ENCODE data around the gene SPATA2L. TPM values are rescaled to one million over a fixed set of nuclear protein-coding genes. Genes with fewer than 3 reads are reported as not detected.
A peak's percentile ranks its signal among the peaks of the same experiment; 100 is the strongest.

The SPATA2L gene
- total and polyA plus RNA-seq, 2 of the 13 experiments (the other 11 are each of a cell fraction or from before 2014, with no cell fraction given) = 9.1 to 20.7 TPM

- no peak for TF ChIP-seq CREBL2 (CRISPR knock-in tag; IDR thresholded peaks at IDR 0.05; ENCODE audit: borderline replicate concordance)
- TF ChIP-seq, protein P1, sequence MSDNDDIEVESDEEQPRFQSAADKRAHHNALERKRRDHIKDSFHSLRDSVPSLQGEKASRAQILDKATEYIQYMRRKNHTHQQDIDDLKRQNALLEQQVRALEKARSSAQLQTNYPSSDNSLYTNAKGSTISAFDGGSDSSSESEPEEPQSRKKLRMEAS (IDR thresholded peaks at IDR 0.05) = peak; percentile 61; the same call in 1 of the 2 replicates
- TF ChIP-seq FUBP1 (CRISPR knock-in tag; IDR thresholded peaks at IDR 0.05; ENCODE audit: borderline replicate concordance) = no peak
- no peak for TF ChIP-seq PRPF4 (IDR thresholded peaks at IDR 0.05; ENCODE audit: low read depth, low read length, poor library complexity, severe bottlenecking)
- TF ChIP-seq ZNF563 (CRISPR knock-in tag; IDR thresholded peaks at IDR 0.05) = no peak
- no peak for TF ChIP-seq ZNF878 (CRISPR knock-in tag; IDR thresholded peaks at IDR 0.05)
- no peak for TF ChIP-seq ZNF639 (CRISPR knock-in tag; conservative IDR thresholded peaks at IDR 0.05)
- no peak for TF ChIP-seq KLF15 (CRISPR knock-in tag; IDR thresholded peaks at IDR 0.05; ENCODE audit: borderline replicate concordance)
- no peak for TF ChIP-seq RAD21 (CRISPR knock-in tag; IDR thresholded peaks at IDR 0.05)
- no peak; the same call in 1 of the 2 replicates for TF ChIP-seq PCBP1 (IDR thresholded peaks at IDR 0.05; ENCODE audit: borderline replicate concordance, low read depth, low read length)
- TF ChIP-seq, protein P2, sequence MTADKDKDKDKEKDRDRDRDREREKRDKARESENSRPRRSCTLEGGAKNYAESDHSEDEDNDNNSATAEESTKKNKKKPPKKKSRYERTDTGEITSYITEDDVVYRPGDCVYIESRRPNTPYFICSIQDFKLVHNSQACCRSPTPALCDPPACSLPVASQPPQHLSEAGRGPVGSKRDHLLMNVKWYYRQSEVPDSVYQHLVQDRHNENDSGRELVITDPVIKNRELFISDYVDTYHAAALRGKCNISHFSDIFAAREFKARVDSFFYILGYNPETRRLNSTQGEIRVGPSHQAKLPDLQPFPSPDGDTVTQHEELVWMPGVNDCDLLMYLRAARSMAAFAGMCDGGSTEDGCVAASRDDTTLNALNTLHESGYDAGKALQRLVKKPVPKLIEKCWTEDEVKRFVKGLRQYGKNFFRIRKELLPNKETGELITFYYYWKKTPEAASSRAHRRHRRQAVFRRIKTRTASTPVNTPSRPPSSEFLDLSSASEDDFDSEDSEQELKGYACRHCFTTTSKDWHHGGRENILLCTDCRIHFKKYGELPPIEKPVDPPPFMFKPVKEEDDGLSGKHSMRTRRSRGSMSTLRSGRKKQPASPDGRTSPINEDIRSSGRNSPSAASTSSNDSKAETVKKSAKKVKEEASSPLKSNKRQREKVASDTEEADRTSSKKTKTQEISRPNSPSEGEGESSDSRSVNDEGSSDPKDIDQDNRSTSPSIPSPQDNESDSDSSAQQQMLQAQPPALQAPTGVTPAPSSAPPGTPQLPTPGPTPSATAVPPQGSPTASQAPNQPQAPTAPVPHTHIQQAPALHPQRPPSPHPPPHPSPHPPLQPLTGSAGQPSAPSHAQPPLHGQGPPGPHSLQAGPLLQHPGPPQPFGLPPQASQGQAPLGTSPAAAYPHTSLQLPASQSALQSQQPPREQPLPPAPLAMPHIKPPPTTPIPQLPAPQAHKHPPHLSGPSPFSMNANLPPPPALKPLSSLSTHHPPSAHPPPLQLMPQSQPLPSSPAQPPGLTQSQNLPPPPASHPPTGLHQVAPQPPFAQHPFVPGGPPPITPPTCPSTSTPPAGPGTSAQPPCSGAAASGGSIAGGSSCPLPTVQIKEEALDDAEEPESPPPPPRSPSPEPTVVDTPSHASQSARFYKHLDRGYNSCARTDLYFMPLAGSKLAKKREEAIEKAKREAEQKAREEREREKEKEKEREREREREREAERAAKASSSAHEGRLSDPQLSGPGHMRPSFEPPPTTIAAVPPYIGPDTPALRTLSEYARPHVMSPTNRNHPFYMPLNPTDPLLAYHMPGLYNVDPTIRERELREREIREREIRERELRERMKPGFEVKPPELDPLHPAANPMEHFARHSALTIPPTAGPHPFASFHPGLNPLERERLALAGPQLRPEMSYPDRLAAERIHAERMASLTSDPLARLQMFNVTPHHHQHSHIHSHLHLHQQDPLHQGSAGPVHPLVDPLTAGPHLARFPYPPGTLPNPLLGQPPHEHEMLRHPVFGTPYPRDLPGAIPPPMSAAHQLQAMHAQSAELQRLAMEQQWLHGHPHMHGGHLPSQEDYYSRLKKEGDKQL (CRISPR knock-in tag; IDR thresholded peaks at IDR 0.05; ENCODE audit: low read depth) = no peak
- TF ChIP-seq RELA (CRISPR knock-in tag; IDR thresholded peaks at IDR 0.05) = no peak
- no peak for TF ChIP-seq ZNF569 (CRISPR knock-in tag; IDR thresholded peaks at IDR 0.05; ENCODE audit: borderline replicate concordance)
- peak; percentile 58; the same call in 1 of the 2 replicates for TF ChIP-seq ZFP91 (CRISPR knock-in tag; IDR thresholded peaks at IDR 0.05; ENCODE audit: borderline replicate concordance)
These were observed 7.3 kb downstream of the SPATA2L start (continued) for GRCh38 chr16:89693931-89694783.
